GM23248 (cell line): ENCODE results near the gene DCD. TPM values are rescaled to one million over a fixed set of nuclear protein-coding genes. Genes with fewer than 3 reads are reported as not detected.
"Not testable (repeated sequence)": the region's sequence is repeated elsewhere in the genome, so short reads cannot be mapped to it uniquely, and the experiment has no call there.

Source experiments
- DNase-seq: peaks from one replicate; pipeline ENCODE4 v3.0.0-alpha.2; 2015
- H2AFZ ChIP-seq: fragments of 200-600 bp; sonication (generic); 2 replicates; pipeline ENCODE4 v1.6.1; 2016; ENCODE audit warnings: antibody characterized with exemption
- H3F3A ChIP-seq: fragments of 200-600 bp; sonication (generic); 2 replicates; pipeline ENCODE4 v1.6.1; 2016; ENCODE audit warnings: mild to moderate bottlenecking, antibody characterized with exemption, mixed run types; ENCODE audit not compliant: insufficient read depth
- H3K27ac ChIP-seq: fragments of 200-600 bp; sonication (generic); 2 replicates; pipeline ENCODE4 v1.5.1; 2016; ENCODE audit warnings: mild to moderate bottlenecking
- H3K27me3 ChIP-seq: fragments of 200-600 bp; sonication (generic); replicated peaks from 2 replicates; pipeline ENCODE4 v1.6.1; 2016; ENCODE audit warnings: mild to moderate bottlenecking; ENCODE audit not compliant: insufficient read depth
- H3K36me3 ChIP-seq: fragments of 200-600 bp; sonication (generic); 2 replicates; pipeline ENCODE4 v1.6.1; 2016; ENCODE audit warnings: low read depth, mild to moderate bottlenecking
- H3K4me1 ChIP-seq: fragments of 200-600 bp; sonication (generic); 2 replicates; pipeline ENCODE4 v1.6.1; 2016; ENCODE audit warnings: mild to moderate bottlenecking; ENCODE audit not compliant: insufficient read depth
- H3K4me2 ChIP-seq: fragments of 200-600 bp; sonication (generic); one replicate; pipeline ENCODE4 v1.6.1; 2016; ENCODE audit warnings: mild to moderate bottlenecking; ENCODE audit not compliant: unreplicated experiment
- H3K4me3 ChIP-seq: fragments of 200-600 bp; sonication (generic); 2 replicates; pipeline ENCODE4 v1.5.1; 2016; ENCODE audit warnings: mild to moderate bottlenecking
- H3K79me2 ChIP-seq: fragments of 200-600 bp; sonication (generic); 2 replicates; pipeline ENCODE4 v1.6.1; 2016; ENCODE audit warnings: mild to moderate bottlenecking; ENCODE audit not compliant: insufficient read depth
- H3K9ac ChIP-seq: fragments of 200-600 bp; sonication (generic); 2 replicates; pipeline ENCODE4 v1.6.1; 2016; ENCODE audit warnings: mild to moderate bottlenecking
- H3K9me2 ChIP-seq: fragments of 200-600 bp; sonication (generic); 2 replicates; pipeline ENCODE4 v1.6.1; 2016; ENCODE audit warnings: mixed run types, mild to moderate bottlenecking, moderate library complexity; ENCODE audit not compliant: insufficient read depth
- H3K9me3 ChIP-seq: fragments of 200-600 bp; sonication (generic); one replicate; pipeline ENCODE4 v1.6.1; 2017; ENCODE audit warnings: low read depth
- H4K20me1 ChIP-seq: fragments of 200-600 bp; sonication (generic); 2 replicates; pipeline ENCODE4 v1.6.0; 2016; ENCODE audit not compliant: insufficient read depth
- EZH2 ChIP-seq: fragments of 200-600 bp; sonication (generic); IDR thresholded peaks from 2 replicates; pipeline ENCODE4 v1.6.1; 2018; ENCODE audit warnings: antibody characterized with exemption, mild to moderate bottlenecking; ENCODE audit not compliant: insufficient read depth, poor library complexity, severe bottlenecking
- EZH2phosphoT487 ChIP-seq: fragments of 200-600 bp; sonication (generic); IDR thresholded peaks from 2 replicates; pipeline ENCODE4 v1.6.1; 2018; ENCODE audit warnings: antibody characterized with exemption, moderate library complexity, mild to moderate bottlenecking, low read depth; ENCODE audit not compliant: insufficient read depth
- WGBS, 2 experiments: methylation state at CpG; one replicate each; pipeline ENCODE4 v1.1.6; 2015 to 2017; ENCODE audit warnings: low lambda C conversion rate in 2 of 2, low coverage in 1 of 2; ENCODE audit errors: missing lambda C conversion rate in 2 of 2; 5-methylcytosine and 5-hydroxymethylcytosine counted together
- in situ Hi-C: fragments of 300-500 bp; cut with MboI; formaldehyde crosslinking; loops from 2 replicates; pipeline ENCODE4 v1.15.0; 2020
- polyA plus RNA-seq: library from polyadenylated mRNA; unstranded; fragments of >200 nt; fragmentation: Nextera tagmentation; extraction: Ambion mirVana; gene quantifications from 2 replicates; pipeline ENCODE4 v1.2.1, GENCODE V29; 2016
- total RNA-seq: library from RNA; depleted of rRNA; stranded (reverse); fragments of >200 nt; shearing (Covaris generic); gene quantifications from 2 replicates; pipeline ENCODE4 v1.2.3, GENCODE V29; 2014

The DCD gene
- total and polyA plus RNA-seq, 2 experiments from 2014 or later = not detected

GRCh38 chr12:54680374-54680773, 32.2 kb upstream of the DCD start:
- TF ChIP-seq EZH2phosphoT487 (no peak), EZH2 (no peak)
- Histone ChIP-seq H2AFZ (no peak overlapping the region), H3K27ac (no peak overlapping the region), H3K36me3 (no peaks in the 10 kb centered on the region), H3K4me3 (no peak overlapping the region), H3K4me2 (no peak overlapping the region), H3F3A (no peaks in the 10 kb centered on the region), H3K27me3 (peaks cover 8% of the 10 kb centered on the region; the same call in 1 of the 2 replicates), H3K79me2 (no peaks in the 10 kb centered on the region), H3K9ac (no peak overlapping the region), H3K9me3 (no peaks in the 10 kb centered on the region), H3K4me1 (no peaks in the 10 kb centered on the region), H3K9me2 (no peaks in the 10 kb centered on the region), H4K20me1 (no peaks in the 10 kb centered on the region)
- in situ Hi-C loops = no loop called here
- DNase-seq = peak; percentile 17
- 0 to 14% methylated on average over 3 of the region's 3 CpGs for WGBS, 2 experiments

GRCh38 chr12:54678131-54678530, 30.0 kb upstream of the DCD start:
- H3K9ac ChIP-seq = no peak overlapping the region
- H3K4me2 ChIP-seq = no peak overlapping the region
- no peak for DNase-seq
- no peaks in the 10 kb centered on the region for H3K79me2 ChIP-seq
- no peaks in the 10 kb centered on the region for H3K4me1 ChIP-seq
- H4K20me1 ChIP-seq = no peaks in the 10 kb centered on the region
- no peak overlapping the region for H2AFZ ChIP-seq
- no peak for TF ChIP-seq EZH2phosphoT487
- no peak for TF ChIP-seq EZH2
- H3K4me3 ChIP-seq = no peak overlapping the region
- no peaks in the 10 kb centered on the region for H3F3A ChIP-seq
- peaks cover 12% of the 10 kb centered on the region; the same call in 1 of the 2 replicates for H3K27me3 ChIP-seq
- no peak overlapping the region for H3K27ac ChIP-seq
- in situ Hi-C loops = no loop called here
- no peaks in the 10 kb centered on the region for H3K9me2 ChIP-seq
- 21 to 32% methylated on average over 5 of the region's 5 CpGs for WGBS, 2 experiments
- no peaks in the 10 kb centered on the region for H3K9me3 ChIP-seq
- no peaks in the 10 kb centered on the region for H3K36me3 ChIP-seq

DNA sequence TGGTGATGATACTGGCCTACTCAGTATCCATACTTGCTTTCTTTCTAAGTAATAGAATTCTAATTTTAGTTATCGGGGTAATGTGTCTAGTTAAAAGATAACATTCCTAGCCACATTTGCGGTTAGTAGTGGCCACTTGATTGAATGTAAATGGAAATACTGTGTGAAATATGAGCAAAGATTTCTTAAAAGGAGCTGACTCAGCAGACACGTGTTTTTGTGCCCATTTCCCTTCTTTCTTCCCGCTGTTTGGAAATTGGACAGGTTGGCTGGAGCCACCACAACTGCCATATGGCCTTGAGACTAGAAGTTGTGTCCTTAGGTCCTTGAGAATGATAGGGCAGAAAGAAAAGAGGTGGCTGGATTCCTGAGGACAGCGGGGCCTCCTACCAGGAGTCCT, 19.8 kb upstream of the DCD start:
- Histone ChIP-seq H3K27me3 (peaks cover 9% of the 10 kb centered on the region; the same call in 1 of the 2 replicates), H3K9me2 (no peaks in the 10 kb centered on the region), H3K4me3 (no peak overlapping the region), H3K79me2 (no peaks in the 10 kb centered on the region), H3K9me3 (no peaks in the 10 kb centered on the region), H3K36me3 (no peaks in the 10 kb centered on the region), H3F3A (no peaks in the 10 kb centered on the region), H3K4me1 (no peaks in the 10 kb centered on the region), H3K4me2 (no peak overlapping the region), H4K20me1 (no peaks in the 10 kb centered on the region), H3K27ac (no peak overlapping the region), H3K9ac (no peak overlapping the region), H2AFZ (no peak overlapping the region)
- in situ Hi-C loops = no loop called here
- TF ChIP-seq EZH2phosphoT487 = no peak
- TF ChIP-seq EZH2 = no peak
- DNase-seq = no peak
- WGBS, 2 experiments = 48 to 53% methylated on average over 5 of the region's 5 CpGs

GRCh38 chr12:54666008-54666407, 17.8 kb upstream of the DCD start:
- Histone ChIP-seq H3K79me2 (no peaks in the 10 kb centered on the region), H3K9ac (no peak overlapping the region), H3K27me3 (0 out of 2 replicates have a peak, but pooled peaks cover 5% of the 10 kb centered on the region), H3K4me1 (no peaks in the 10 kb centered on the region), H3K9me2 (no peaks in the 10 kb centered on the region), H3F3A (no peaks in the 10 kb centered on the region), H3K4me2 (no peak overlapping the region), H3K4me3 (no peak overlapping the region), H3K27ac (no peak overlapping the region), H4K20me1 (no peaks in the 10 kb centered on the region), H2AFZ (no peak overlapping the region), H3K9me3 (no peaks in the 10 kb centered on the region), H3K36me3 (no peaks in the 10 kb centered on the region)
- DNase-seq = no peak
- in situ Hi-C loops = no loop called here
- 18 to 23% methylated on average over 3 of the region's 3 CpGs for WGBS, 2 experiments
- TF ChIP-seq EZH2 = no peak
- TF ChIP-seq EZH2phosphoT487 = no peak

GRCh38 chr12:54665022-54665635, 17.0 kb upstream of the DCD start:
- H3K9ac ChIP-seq, H3K4me2 ChIP-seq, H3K4me3 ChIP-seq, DNase-seq, H3K9me2 ChIP-seq, H3K27me3 ChIP-seq, H2AFZ ChIP-seq, H3K4me1 ChIP-seq, H3K27ac ChIP-seq, H4K20me1 ChIP-seq, H3F3A ChIP-seq, H3K9me3 ChIP-seq, in situ Hi-C loops, H3K36me3 ChIP-seq, H3K79me2 ChIP-seq: not testable (repeated sequence)
- WGBS, 2 experiments = 12 to 14% methylated on average over 3 of the region's 3 CpGs
